GM20000 (cell line): ENCODE data around the gene ANO10.

Experiments used
- DNase-seq: peaks from one replicate; pipeline ENCODE4 v3.0.0; 2012; ENCODE audit warnings: low spot score
- CTCF ChIP-seq: IDR thresholded peaks from 2 replicates; pipeline ENCODE4 v1.5.1; 2012; ENCODE audit warnings: mild to moderate bottlenecking, control low read depth; ENCODE audit errors: extremely low read depth, missing control alignments

ANO10 gene

GRCh38 chr3:43331381-43331780 is 290.4 kb downstream of the ANO10 start:
- DNase-seq, result no peak
- no peak for TF ChIP-seq CTCF

GRCh38 chr3:43330981-43331380 is 290.8 kb downstream of the ANO10 start:
- no peak for TF ChIP-seq CTCF
- no peak for DNase-seq

- no peak for DNase-seq
- no peak for TF ChIP-seq CTCF
These were observed 293.2 kb downstream of the ANO10 start for GRCh38 chr3:43328653-43329052.

GRCh38 chr3:43327582-43327979 is 294.2 kb downstream of the ANO10 start:
- no peak for DNase-seq
- no peak for TF ChIP-seq CTCF

- DNase-seq, result no peak
- no peak for TF ChIP-seq CTCF
These were observed 294.8 kb downstream of the ANO10 start for GRCh38 chr3:43326891-43327581.

- DNase-seq, result no peak
- TF ChIP-seq CTCF, result no peak
These were observed 298.3 kb downstream of the ANO10 start for GRCh38 chr3:43323541-43323940.

GRCh38 chr3:43320288-43320687 is 301.5 kb downstream of the ANO10 start:
- DNase-seq, result no peak
- no peak for TF ChIP-seq CTCF
